ENCODE data around the gene KCNJ6.

DNA sequence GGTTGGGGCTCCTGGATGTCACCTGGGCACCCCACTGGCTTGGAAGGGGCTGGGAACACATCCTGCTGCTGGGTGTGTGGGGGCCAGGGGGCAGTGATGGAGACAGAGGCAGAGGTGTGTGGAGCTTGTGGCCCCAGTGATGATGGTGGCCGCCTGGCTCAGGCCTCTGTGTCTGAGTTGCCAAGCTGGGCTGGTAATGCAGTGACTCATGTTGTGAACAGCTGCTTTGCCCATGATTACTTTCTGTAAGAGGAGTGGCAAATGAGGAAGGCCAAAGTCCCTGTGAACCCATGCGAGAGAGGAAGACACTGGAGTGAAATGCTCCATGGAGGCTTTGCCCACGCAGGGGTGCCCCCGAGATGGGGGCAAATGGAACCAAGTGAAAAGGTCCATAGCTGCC lies 86.8 kb downstream of the KCNJ6 start:
- TF ChIP-seq CTCF (IDR thresholded peaks at IDR 0.05; ENCODE audit: poor library complexity) (no peak), EZH2 (IDR thresholded peaks at IDR 0.05; ENCODE audit: borderline replicate concordance) (no peak), EZH2phosphoT487 (IDR thresholded peaks at IDR 0.05; ENCODE audit: low read depth, severe bottlenecking, unreplicated experiment) (no peak)

Measured in hepatocyte (in vitro differentiated cells).